Measurements from ENCODE around the gene ANKMY1.

Gene ANKMY1

GRCh38 chr2:240463274-240463865 is 94.4 kb downstream of the ANKMY1 start:
- ATAC-seq: no peak

GRCh38 chr2:240462707-240463273 is 95.0 kb downstream of the ANKMY1 start:
- no peak for TF ChIP-seq BACH2 (CRISPR knock-in tag; IDR thresholded peaks at IDR 0.05; ENCODE audit: borderline replicate concordance)
- no peak for TF ChIP-seq ESRRG (CRISPR knock-in tag; IDR thresholded peaks at IDR 0.05)
- TF ChIP-seq TCF4 (CRISPR knock-in tag; IDR thresholded peaks at IDR 0.05; ENCODE audit: borderline replicate concordance): no peak
- no peak for TF ChIP-seq CSRNP3 (CRISPR knock-in tag; IDR thresholded peaks at IDR 0.05)
- no peak for TF ChIP-seq TOX (CRISPR knock-in tag; IDR thresholded peaks at IDR 0.05; ENCODE audit: borderline replicate concordance)
- no peak for TF ChIP-seq ARNTL (CRISPR knock-in tag; IDR thresholded peaks at IDR 0.05; ENCODE audit: borderline replicate concordance, low read depth)
- no peak for TF ChIP-seq OSR1 (CRISPR knock-in tag; IDR thresholded peaks at IDR 0.05)
- no peak for ATAC-seq

More at GRCh38 chr2:240463274-240463865, 94.4 kb downstream of the ANKMY1 start:
- TF ChIP-seq ZFP30 (CRISPR knock-in tag; IDR thresholded peaks at IDR 0.05): no peak

DNA sequence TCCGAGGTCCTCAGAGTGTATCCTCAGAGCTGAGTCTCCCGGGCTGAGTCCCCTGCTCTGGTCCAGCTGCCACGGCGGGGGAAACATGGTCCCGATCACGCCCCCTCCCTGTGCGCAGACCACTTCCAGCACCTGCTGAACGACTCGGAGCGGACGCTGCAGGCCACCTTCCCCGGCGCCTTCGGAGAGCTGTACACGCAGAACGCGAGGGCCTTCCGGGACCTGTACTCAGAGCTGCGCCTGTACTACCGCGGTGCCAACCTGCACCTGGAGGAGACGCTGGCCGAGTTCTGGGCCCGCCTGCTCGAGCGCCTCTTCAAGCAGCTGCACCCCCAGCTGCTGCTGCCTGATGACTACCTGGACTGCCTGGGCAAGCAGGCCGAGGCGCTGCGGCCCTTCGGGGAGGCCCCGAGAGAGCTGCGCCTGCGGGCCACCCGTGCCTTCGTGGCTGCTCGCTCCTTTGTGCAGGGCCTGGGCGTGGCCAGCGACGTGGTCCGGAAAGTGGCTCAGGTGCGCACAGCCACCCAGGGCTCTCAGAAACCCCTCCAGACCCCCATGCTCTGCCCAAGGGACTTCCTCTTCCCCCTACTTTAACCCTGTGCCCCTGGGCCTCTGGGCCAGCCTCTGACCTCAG is 95.6 kb downstream of the ANKMY1 start:
- TF ChIP-seq, protein P1, sequence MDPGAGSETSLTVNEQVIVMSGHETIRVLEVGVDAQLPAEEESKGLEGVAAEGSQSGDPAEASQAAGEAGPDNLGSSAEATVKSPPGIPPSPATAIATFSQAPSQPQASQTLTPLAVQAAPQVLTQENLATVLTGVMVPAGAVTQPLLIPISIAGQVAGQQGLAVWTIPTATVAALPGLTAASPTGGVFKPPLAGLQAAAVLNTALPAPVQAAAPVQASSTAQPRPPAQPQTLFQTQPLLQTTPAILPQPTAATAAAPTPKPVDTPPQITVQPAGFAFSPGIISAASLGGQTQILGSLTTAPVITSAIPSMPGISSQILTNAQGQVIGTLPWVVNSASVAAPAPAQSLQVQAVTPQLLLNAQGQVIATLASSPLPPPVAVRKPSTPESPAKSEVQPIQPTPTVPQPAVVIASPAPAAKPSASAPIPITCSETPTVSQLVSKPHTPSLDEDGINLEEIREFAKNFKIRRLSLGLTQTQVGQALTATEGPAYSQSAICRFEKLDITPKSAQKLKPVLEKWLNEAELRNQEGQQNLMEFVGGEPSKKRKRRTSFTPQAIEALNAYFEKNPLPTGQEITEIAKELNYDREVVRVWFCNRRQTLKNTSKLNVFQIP (CRISPR knock-in tag; IDR thresholded peaks at IDR 0.05; ENCODE audit: borderline replicate concordance, low read depth): no peak
- TF ChIP-seq CSRNP3 (CRISPR knock-in tag; IDR thresholded peaks at IDR 0.05) (no peak), ISL1 (CRISPR knock-in tag; IDR thresholded peaks at IDR 0.05) (no peak), CREB5 (CRISPR knock-in tag; IDR thresholded peaks at IDR 0.05; ENCODE audit: low read depth) (no peak), TOX (CRISPR knock-in tag; IDR thresholded peaks at IDR 0.05; ENCODE audit: borderline replicate concordance) (no peak), ZNF8 (CRISPR knock-in tag; IDR thresholded peaks at IDR 0.05) (no peak)
- no peak for ATAC-seq

- TF ChIP-seq TOX (CRISPR knock-in tag; IDR thresholded peaks at IDR 0.05; ENCODE audit: borderline replicate concordance): no peak
- TF ChIP-seq, protein P2, sequence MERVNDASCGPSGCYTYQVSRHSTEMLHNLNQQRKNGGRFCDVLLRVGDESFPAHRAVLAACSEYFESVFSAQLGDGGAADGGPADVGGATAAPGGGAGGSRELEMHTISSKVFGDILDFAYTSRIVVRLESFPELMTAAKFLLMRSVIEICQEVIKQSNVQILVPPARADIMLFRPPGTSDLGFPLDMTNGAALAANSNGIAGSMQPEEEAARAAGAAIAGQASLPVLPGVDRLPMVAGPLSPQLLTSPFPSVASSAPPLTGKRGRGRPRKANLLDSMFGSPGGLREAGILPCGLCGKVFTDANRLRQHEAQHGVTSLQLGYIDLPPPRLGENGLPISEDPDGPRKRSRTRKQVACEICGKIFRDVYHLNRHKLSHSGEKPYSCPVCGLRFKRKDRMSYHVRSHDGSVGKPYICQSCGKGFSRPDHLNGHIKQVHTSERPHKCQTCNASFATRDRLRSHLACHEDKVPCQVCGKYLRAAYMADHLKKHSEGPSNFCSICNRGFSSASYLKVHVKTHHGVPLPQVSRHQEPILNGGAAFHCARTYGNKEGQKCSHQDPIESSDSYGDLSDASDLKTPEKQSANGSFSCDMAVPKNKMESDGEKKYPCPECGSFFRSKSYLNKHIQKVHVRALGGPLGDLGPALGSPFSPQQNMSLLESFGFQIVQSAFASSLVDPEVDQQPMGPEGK (CRISPR knock-in tag; IDR thresholded peaks at IDR 0.05; ENCODE audit: borderline replicate concordance): no peak
- TF ChIP-seq CSRNP3 (CRISPR knock-in tag; IDR thresholded peaks at IDR 0.05): no peak
- TF ChIP-seq ZC3H10 (CRISPR knock-in tag; IDR thresholded peaks at IDR 0.05): no peak
- TF ChIP-seq ARNTL (CRISPR knock-in tag; IDR thresholded peaks at IDR 0.05; ENCODE audit: borderline replicate concordance, low read depth): no peak
- no peak for TF ChIP-seq SNAI2 (CRISPR knock-in tag; IDR thresholded peaks at IDR 0.05)
- TF ChIP-seq ISL1 (CRISPR knock-in tag; IDR thresholded peaks at IDR 0.05): no peak
- no peak for TF ChIP-seq ZNF565 (CRISPR knock-in tag; conservative IDR thresholded peaks at IDR 0.05; ENCODE audit: low read depth)
- no peak for TF ChIP-seq GLIS3 (CRISPR knock-in tag; IDR thresholded peaks at IDR 0.05)
- TF ChIP-seq ZNF8 (CRISPR knock-in tag; IDR thresholded peaks at IDR 0.05): no peak
- no peak for ATAC-seq
These were observed 96.2 kb downstream of the ANKMY1 start for GRCh38 chr2:240461471-240462072.
